Ovary (tissue), 9 donors: Measurements from ENCODE around the gene UGCG. TPM values are rescaled to one million over a fixed set of nuclear protein-coding genes. Genes with fewer than 3 reads are reported as not detected.

Source experiments
- DNase-seq, 5 donors: peaks; one replicate each; pipeline ENCODE4 v3.0.0-alpha.2; 2019 to 2020
- H3K27ac ChIP-seq, 2 donors: fragments of 200-600 bp; one replicate each; pipeline versions ENCODE4 v1.5.1 to v1.8.0; 2019 to 2022
- H3K27me3 ChIP-seq: fragments of 200-600 bp; one replicate; pipeline ENCODE4 v1.8.0; 2022
- H3K36me3 ChIP-seq: fragments of 200-600 bp; sonication (generic); one replicate; pipeline ENCODE4 v1.5.1; 2019
- H3K4me1 ChIP-seq: one replicate; pipeline ENCODE4 v1.8.1; 2013; ENCODE audit warnings: mild to moderate bottlenecking, moderate library complexity; ENCODE audit not compliant: insufficient read depth
- H3K4me3 ChIP-seq: fragments of 200-600 bp; sonication (generic); one replicate; pipeline ENCODE4 v1.5.1; 2017
- H3K9me3 ChIP-seq, 2 donors: fragments of 200-600 bp in 1 of 2; sonication (generic) in 1 of 2; one replicate each; pipeline versions ENCODE4 v1.5.1 to v1.8.1; 2013 to 2019; ENCODE audit warnings: mild to moderate bottlenecking in 1 of 2, moderate library complexity in 1 of 2
- CTCF ChIP-seq, 3 donors: fragments of 450-650 bp in 2 of 3; fragments of 200-600 bp in 1 of 3; IDR thresholded peaks; one replicate each; pipeline versions ENCODE4 v1.5.1 to v1.8.0; 2016 to 2022; ENCODE audit warnings: antibody characterized with exemption in 3 of 3, mild to moderate bottlenecking in 1 of 3
- EP300 ChIP-seq: sonication (generic); formaldehyde crosslinking; IDR thresholded peaks from one replicate; pipeline ENCODE4 v1.6.1; 2017; ENCODE audit warnings: antibody characterized with exemption
- POLR2A ChIP-seq: fragments of 450-650 bp; IDR thresholded peaks from one replicate; pipeline ENCODE4 v1.6.1; 2017; ENCODE audit warnings: antibody characterized with exemption, mild to moderate bottlenecking, moderate library complexity
- WGBS, 3 donors: extraction: QIAGEN DNeasy Blood & Tissue Kit in 1 of 3; methylation state at CpG; one replicate each; pipeline versions ENCODE4 v1.1.5 to v1.1.7; 2013 to 2017; 5-methylcytosine and 5-hydroxymethylcytosine counted together
- intact Hi-C, 4 donors: fragments of 100-400 bp; cut with DNase I; formaldehyde crosslinking; loops; one replicate each; pipeline versions ENCODE4 v1.11.0 to v1.15.1; 2022 to 2023
- polyA plus RNA-seq, 2 donors: library from polyadenylated mRNA; stranded (reverse); fragments of 200-250 nt in 1 of 2; fragments of 350-450 nt in 1 of 2; fragmentation: Illumina TruSeq in 1 of 2; extraction: RNeasy Lipid Tissue Mini Kit (QIAGEN cat#74804) in 1 of 2; gene quantifications; one replicate each; pipeline ENCODE4 v1.2.3, GENCODE V29; 2013 to 2014
- total RNA-seq, 7 donors: library from RNA; depleted of rRNA in 2 of 7; stranded (reverse); fragments of >200 nt in 2 of 7; fragmentation: NEBNext Ultra II Directional in 3 of 7; extraction: Animal tissue kit (Norgen Biotek cat#: 25700) in 3 of 7; gene quantifications; one replicate each; pipeline versions ENCODE4 v1.1.0 to v1.2.4, GENCODE V29; 2016 to 2023
- donor health status: DM: no; HTN: no; CAD: no; lungs with moderate emphysema.
- donor health status: DM: no; HTN: no; CAD: no.
- donor health status: Bipolar disorder and iron deficiency.
- donor health status: DM: yes; HTN: yes; CAD: no.
- donor health status: DM: no; HTN: no; CAD: no.
- donor health status: DM: yes; HTN: yes; CAD: no.

The UGCG gene
- total and polyA plus RNA-seq, 9 donors, result 13.1 to 74.1 (median 19.8) TPM

- TF ChIP-seq CTCF (IDR thresholded peaks at IDR 0.05) (no peak), EP300 (no peak), POLR2A (no peak)
- Histone ChIP-seq H3K36me3 (no peaks in the 10 kb centered on the region), H3K9me3 (no peaks in the 10 kb centered on the region), H3K27me3 (no peaks in the 10 kb centered on the region), H3K4me3 (no peak overlapping the region), H3K27ac (no peak overlapping the region), H3K4me1 (peaks cover 2% of the 10 kb centered on the region)
- 33 to 50% (median 39%) methylated on average over 5 of the region's 5 CpGs for WGBS, 3 donors
- intact Hi-C loops, result loop anchor here in 1 of 4 donors (1.0 kb wide), 1 partner anchor 22 kb away; no protein-coding TSS in a partner anchor
- no peak for DNase-seq
Observed at GRCh38 chr9:111961575-111961974, 65.0 kb downstream of the UGCG start.

GRCh38 chr9:111962021-111962420 is 65.4 kb downstream of the UGCG start:
- no peak overlapping the region for H3K27ac ChIP-seq
- H3K27me3 ChIP-seq, result no peaks in the 10 kb centered on the region
- no peaks in the 10 kb centered on the region for H3K9me3 ChIP-seq
- no peak overlapping the region for H3K4me3 ChIP-seq
- no peak for TF ChIP-seq CTCF (IDR thresholded peaks at IDR 0.05)
- no peak for TF ChIP-seq EP300
- TF ChIP-seq POLR2A, result no peak
- H3K36me3 ChIP-seq, result no peaks in the 10 kb centered on the region
- 78 to 92% (median 83%) methylated on average over 6 of the region's 6 CpGs for WGBS, 3 donors
- intact Hi-C loops, result no loop called here
- H3K4me1 ChIP-seq, result peaks cover 2% of the 10 kb centered on the region
- no peak for DNase-seq

GRCh38 chr9:111963995-111964394 is 67.4 kb downstream of the UGCG start:
- Histone ChIP-seq H3K4me3 (no peak overlapping the region), H3K9me3 (no peaks in the 10 kb centered on the region), H3K27ac (no peak overlapping the region), H3K36me3 (no peaks in the 10 kb centered on the region), H3K27me3 (no peaks in the 10 kb centered on the region), H3K4me1 (no peaks in the 10 kb centered on the region)
- intact Hi-C loops, result no loop called here
- DNase-seq, result no peak
- WGBS, 3 donors, result 74 to 90% (median 74%) methylated on average over 2 of the region's 2 CpGs
- TF ChIP-seq EP300, result no peak
- TF ChIP-seq POLR2A, result no peak
- no peak for TF ChIP-seq CTCF (IDR thresholded peaks at IDR 0.05)

- Histone ChIP-seq H3K36me3 (no peaks in the 10 kb centered on the region), H3K9me3 (no peaks in the 10 kb centered on the region), H3K27me3 (no peaks in the 10 kb centered on the region), H3K27ac (no peak overlapping the region), H3K4me1 (no peaks in the 10 kb centered on the region), H3K4me3 (no peak overlapping the region)
- 79 to 82% (median 80%) methylated on average over 5 of the region's 5 CpGs for WGBS, 3 donors
- intact Hi-C loops, result no loop called here
- no peak for TF ChIP-seq CTCF (IDR thresholded peaks at IDR 0.05)
- no peak for TF ChIP-seq POLR2A
- no peak for TF ChIP-seq EP300
- no peak for DNase-seq
Observed at GRCh38 chr9:111965566-111966019, 69.0 kb downstream of the UGCG start.
